Globus pallidus (tissue), 1 donor: ENCODE data around the gene SPPL3.
"Not testable (repeated sequence)": the region's sequence is repeated elsewhere in the genome, so short reads cannot be mapped to it uniquely, and the experiment has no call there.

Experiments
- DNase-seq: peaks from one replicate; pipeline ENCODE4 v3.0.0-alpha.2; 2015; ENCODE audit warnings: low spot score

Gene SPPL3

DNA sequence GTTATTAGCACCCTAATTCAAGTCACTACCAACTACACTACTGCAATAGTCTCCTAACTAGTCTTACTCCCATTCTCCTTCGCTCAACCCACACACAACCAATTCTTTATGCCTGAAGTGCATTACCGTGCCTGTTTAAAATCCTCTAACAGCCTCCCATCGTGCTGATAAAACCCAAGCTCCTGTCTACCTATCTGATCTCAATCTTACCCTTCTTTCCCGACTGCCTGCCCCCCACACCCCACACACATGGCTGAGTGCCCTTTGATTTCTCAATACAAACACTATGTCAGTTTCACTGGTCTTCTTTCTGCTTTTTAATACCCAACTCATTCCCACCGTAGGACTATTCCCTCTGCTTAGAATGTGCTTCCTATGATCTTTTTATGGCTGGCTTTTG is 59.9 kb downstream of the SPPL3 start:
- no peak for DNase-seq

DNA sequence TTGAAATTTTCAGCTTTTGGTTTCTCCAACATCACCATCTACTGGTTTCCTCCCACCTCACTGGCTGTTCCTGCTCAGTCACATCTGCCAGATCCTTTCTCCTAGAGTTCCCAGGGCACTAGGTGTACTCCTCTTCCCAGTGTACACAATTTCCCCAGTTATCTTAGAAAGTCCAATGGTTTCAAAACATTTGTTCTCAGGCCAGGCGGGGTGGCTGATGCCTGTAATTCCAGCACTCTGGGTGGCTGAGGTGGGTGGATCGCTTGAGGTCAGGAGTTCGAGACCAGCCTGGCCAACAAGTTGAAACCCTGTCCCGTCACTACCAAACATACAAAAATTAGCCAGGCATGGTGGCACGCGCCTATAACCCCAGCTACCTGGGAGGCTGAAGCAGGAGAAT is 60.7 kb downstream of the SPPL3 start:
- DNase-seq = no peak

GRCh38 chr12:120842595-120842994 is 61.6 kb downstream of the SPPL3 start:
- no peak for DNase-seq

GRCh38 chr12:120841525-120841924 is 62.6 kb downstream of the SPPL3 start:
- DNase-seq = peak; percentile 78

DNA sequence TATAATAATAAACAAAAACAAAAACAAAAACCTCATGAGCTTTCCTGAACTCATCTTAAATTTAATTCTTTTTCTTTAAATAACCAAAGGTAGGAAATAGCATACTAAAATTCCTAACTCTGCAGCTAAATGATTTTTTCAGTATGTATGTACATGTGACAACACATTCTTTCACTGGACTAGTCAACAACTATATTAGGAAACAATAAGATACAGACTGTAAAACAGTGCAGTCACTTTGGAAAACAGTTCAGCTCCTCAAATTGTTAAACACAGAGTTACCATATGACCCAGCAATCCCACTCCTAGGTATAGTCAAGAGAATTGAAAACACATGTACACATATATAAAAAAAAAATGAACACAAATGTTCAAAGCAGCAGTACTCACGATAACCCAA is 64.7 kb downstream of the SPPL3 start:
- no peak for DNase-seq

GRCh38 chr12:120838629-120839383 is 65.4 kb downstream of the SPPL3 start:
- DNase-seq = not testable (repeated sequence)

DNA sequence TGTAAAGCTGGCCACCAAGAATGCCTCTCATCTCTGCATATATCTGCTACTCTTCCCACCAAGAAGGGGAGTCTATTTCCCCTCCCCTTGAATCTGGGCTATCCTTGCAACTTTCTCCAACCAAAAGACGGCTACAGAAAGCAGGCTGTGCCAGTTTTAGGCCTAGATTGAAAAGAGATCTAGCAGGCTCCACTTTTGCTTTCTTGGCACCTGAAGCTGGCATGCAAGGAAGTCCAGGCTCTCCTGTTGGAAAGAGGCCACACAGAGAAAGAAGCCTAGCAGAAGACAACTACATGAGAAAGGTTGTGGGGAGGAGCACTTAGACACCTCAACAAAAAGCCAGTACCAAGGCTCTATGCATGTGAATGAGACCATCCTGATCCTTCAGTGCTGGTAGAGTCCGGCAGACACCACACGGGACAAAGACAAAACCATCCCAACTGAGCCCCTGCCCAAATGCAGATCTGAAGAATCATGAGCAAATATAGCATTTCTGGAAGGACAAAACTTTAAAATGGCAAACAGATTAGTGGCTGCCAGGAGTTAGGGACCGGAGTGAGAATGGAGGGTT is 68.0 kb downstream of the SPPL3 start:
- DNase-seq = no peak

- no peak for DNase-seq
These were observed 68.5 kb downstream of the SPPL3 start for GRCh38 chr12:120835657-120836056.

DNA sequence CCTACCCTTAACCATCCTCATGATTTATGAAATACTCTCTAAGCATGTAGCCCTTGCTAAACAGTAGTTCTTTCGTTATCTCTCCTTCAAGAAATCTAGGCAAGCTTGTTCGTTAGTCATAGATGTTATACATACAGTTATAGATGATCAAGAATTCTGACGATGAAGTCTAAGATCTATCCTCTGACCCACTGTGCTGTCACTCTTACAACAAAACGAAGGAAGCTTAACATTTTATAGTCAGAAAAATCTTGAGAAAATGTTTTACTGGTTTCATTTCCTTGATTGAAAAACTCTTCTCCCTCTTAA is 68.9 kb downstream of the SPPL3 start:
- no peak for DNase-seq

DNA sequence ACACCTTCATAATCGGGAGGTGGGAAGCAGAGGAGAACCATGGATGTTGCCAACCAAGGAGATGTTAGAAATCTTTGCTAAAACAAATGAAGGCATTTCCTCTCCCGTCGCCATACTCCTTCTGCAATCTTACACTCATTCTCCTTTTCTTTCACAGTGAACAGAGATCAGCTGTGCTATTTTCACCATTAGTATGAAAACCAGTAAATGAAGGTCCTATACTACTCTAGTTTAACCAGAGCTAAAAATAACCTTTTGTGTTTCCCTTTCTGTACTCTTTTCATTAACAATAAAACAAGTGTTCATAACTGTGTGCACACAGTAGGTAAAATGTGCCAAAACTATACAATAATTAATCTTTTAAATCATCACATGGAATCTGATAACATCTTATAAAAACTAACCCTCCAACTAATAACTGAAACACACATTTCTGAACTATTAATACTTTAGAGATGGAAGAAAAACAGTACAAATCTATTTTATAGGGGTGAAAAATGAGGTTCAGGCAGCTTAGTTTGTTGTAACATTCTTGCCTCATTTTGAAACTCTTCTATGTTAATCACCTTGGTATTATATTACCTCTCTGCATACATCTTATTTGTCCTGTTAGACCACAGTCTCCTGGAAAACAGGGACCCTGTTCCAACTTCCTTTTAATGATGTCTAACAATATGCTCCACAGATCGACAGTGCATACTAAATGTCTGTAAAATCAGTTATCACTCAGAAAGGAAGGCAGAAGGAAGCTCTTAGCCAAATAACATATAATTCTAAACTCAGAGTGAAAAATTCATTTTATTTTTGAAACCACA is 69.5 kb downstream of the SPPL3 start:
- no peak for DNase-seq

DNA sequence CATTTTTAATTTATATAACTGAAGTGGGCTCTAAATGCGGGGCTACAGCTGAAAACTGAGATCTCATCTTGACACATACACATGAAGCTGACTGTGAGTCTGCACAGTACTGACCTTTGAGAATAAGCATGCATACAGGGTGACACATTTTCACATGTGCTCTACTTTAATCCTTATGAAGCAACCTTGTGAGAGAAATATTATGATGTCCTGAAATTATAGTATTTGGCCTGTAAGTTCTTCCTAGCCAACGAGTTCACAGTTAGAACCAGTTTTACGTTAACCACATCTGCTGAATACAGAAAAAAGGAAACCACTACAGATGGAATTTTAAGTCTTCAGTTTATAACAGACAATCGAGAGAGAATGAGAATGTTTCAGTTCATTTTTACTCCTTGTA is 70.3 kb downstream of the SPPL3 start:
- DNase-seq = no peak

- no peak for DNase-seq
These were observed 71.4 kb downstream of the SPPL3 start for GRCh38 chr12:120832737-120833136.

- no peak for DNase-seq
These were observed 72.4 kb downstream of the SPPL3 start for GRCh38 chr12:120831648-120832267.

DNA sequence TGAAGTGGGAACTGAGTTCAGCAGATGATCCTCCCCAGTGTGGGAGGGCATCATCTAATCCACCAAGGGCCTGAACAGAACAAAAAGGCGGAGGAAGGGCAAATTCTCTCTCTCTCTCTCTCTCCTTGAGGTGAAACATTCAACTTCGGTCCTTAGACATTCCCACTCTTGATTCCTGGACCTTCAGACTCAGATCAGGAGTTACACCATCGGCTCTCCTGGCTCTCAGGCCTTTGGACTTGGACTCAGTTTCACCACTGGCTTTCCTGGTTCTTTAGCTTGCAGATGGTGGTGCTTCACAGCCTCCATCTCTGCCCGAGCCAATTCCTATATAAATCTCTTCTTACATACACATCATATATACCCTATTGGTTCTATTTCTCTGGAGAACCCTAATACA is 73.2 kb downstream of the SPPL3 start:
- no peak for DNase-seq

DNA sequence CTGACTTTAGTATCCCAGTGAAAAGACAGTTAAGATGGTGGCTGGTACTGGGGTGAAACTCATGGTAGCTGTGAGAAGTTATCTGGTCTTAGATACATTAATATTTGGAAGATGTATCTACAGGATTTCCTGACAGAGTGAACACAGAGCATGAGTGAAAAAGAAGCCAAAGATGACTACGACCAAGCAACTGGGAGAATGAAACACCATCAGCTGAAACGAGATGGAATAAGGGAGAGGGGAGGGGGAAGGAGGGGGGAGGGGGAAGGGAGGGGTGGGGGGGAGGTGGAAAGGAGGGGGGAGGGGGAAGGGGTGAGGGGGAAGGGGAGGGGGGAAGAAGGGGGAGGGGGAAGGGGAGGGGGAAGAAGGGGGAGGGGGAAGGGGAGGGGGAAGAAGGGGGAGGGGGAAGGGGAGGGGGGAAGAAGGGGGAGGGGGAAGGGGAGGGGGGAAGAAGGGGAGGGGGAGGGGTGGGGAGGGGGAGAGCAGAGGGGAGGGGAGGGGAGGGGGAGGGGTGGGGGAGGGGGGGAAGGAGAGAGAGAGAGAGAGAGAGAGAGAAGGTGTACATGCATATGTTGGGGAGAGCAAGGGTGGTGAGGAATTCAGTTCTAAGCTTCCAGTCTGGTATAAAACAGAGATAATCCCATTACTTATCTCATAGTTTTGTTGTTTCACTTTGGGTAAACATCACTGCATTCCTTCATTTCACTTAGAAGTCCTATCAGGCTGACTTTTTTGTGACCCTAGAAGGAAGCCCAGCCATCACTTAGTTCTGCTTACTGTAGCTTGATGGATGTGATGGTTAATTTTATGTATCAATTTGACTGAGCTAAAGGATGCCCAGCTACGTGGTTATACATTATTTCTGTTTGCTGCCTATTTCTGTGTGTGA is 73.9 kb downstream of the SPPL3 start:
- peak; percentile 37 for DNase-seq

DNA sequence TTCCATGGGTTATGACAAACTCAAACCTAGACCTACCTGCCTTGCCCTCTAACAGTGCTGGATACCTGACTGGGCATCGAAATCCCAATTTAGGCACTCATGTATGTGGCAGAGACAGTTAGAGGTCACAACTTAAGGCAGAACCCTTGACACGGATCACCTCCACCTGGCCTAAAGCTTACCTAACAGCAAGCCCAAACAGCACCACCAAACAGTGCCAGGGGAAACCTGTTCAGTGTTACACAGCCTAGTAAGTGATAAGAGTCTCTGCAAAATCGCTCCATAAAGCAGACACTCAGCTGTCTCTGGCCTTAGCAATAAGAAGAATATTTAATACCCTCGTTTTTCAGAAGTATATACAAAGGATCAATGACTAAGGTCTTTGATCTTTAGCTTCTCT is 77.8 kb downstream of the SPPL3 start:
- DNase-seq = no peak

DNA sequence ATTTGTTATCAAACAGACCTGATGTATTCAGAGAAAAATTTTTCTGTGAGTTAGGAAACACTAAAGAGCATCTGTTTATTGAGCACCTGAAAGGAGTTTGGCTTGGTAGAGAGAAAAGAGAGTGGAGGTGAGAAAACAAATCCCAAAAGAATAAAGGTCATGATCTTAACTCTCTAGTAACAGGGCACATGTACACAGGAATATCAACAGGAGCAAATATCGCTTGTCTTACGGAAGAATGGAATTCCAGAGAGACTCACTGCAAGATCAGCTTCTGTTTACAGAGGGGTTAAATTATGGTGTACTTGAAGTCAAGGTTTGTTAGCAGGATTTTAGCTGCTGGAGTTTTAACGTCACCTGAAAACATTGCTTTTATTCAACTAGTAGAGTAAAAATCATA is 78.8 kb downstream of the SPPL3 start:
- DNase-seq = no peak

DNA sequence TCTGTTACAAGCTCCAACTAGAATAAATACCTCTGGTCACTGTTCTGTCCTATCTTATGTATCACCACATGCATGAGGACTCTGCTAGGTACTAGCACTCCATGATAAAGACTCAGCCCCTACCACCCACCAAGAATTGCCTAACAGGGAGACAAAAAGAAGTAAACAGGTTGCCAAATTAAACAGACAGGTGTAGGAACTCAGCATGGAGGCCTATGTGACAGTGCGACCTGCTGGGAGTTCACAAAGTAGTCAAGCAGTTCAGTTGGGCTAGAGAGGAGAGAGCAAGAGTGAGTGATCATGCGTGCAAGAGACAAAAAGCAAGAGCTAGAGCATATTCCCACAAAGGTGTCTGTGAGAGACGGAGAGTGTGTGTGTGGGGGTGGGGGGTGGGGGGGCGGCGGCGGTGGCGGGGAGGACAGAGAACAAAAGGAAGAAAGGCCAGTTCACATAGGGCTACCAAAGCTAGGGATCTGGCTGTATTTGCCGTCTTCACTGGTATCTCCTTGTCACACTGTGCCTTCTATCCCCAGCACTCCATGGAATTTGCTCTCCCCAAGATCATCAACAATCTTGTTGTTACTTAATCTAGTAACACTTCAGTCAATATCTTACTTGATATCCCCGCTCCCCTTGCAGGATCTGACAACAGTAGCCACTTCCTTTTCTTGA is 81.2 kb downstream of the SPPL3 start:
- DNase-seq = peak; percentile 33

DNA sequence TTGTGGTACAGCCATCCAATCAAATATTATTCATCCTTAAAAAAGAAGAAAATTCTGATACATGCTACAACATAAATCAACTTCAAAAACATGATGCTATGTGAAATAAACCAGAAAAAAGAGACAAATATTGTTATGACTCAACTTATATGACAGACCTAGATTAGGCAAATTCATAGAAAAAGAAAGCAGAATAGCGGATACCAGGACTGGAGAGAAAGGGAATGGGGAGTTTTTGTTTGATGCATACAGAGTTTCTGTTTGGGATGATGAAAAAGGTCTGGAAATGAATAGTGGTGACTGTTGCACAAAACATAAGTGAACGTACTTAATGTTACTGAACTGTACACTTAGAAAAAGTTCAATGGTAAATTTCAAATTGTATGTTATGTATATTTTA is 82.3 kb downstream of the SPPL3 start:
- peak; percentile 45 for DNase-seq

- DNase-seq = peak; percentile 56
These were observed 83.2 kb downstream of the SPPL3 start for GRCh38 chr12:120820884-120821510.

DNA sequence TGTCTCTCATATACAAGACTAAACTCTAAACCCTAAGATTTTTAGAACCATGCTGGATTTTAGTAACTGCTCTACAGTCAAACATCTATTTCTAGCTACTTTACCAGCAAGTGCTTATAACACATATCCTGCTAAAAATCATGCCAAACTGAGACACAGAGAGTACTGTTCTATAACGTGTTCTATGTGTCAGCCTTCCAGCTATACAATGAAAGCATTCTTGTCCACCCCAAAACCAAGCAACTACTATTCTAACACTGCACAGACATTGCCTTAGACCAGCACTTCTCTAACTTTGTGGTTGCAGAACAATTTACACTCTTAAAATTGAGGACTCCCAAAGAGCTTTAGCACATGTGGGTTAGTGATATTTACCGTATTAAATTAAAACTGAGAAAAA is 85.7 kb downstream of the SPPL3 start:
- DNase-seq = peak; percentile 93
